HepG2 (cell line): ENCODE measurements around the gene ALPI. TPM values are rescaled to one million over a fixed set of nuclear protein-coding genes. Genes with fewer than 3 reads are reported as not detected.

Source experiments
- CEBPZ ChIP-seq: IDR thresholded peaks from 2 replicates; pipeline ENCODE4 v1.6.1; 2012; ENCODE audit warnings: low read length, improper control_type of control experiment
- CENPX ChIP-seq: sonication (generic); formaldehyde crosslinking; IDR thresholded peaks from 2 replicates; pipeline ENCODE4 v1.9.0; 2021; ENCODE audit warnings: mild to moderate bottlenecking, missing genetic modification reagents, moderate library complexity
- DMTF1 ChIP-seq: sonication (generic); formaldehyde crosslinking; IDR thresholded peaks from 2 replicates; pipeline ENCODE4 v1.4.0; 2020; ENCODE audit warnings: mild to moderate bottlenecking, missing genetic modification reagents
- GLMP ChIP-seq: sonication (generic); formaldehyde crosslinking; IDR thresholded peaks from 2 replicates; pipeline ENCODE4 v1.9.0; 2021; ENCODE audit warnings: missing genetic modification reagents, mild to moderate bottlenecking, borderline replicate concordance
- HDAC1 ChIP-seq: sonication (generic); formaldehyde crosslinking; IDR thresholded peaks from 2 replicates; pipeline ENCODE4 v1.5.1; 2020; ENCODE audit warnings: mild to moderate bottlenecking, missing genetic modification reagents
- LCORL ChIP-seq, 2 experiments: fragments of 450-650 bp in 1 of 2; sonication (generic) in 1 of 2; formaldehyde crosslinking in 1 of 2; IDR thresholded peaks; 2 replicates each; pipeline versions ENCODE4 v1.5.0 to v1.6.1; 2017 to 2020; ENCODE audit warnings: antibody characterized with exemption in 1 of 2, missing genetic modification reagents in 1 of 2
- PRDM10 ChIP-seq: sonication (generic); formaldehyde crosslinking; IDR thresholded peaks from 2 replicates; pipeline ENCODE4 v1.4.0; 2020; ENCODE audit warnings: low read depth, missing genetic modification reagents
- ZMAT3 ChIP-seq: sonication (generic); formaldehyde crosslinking; conservative IDR thresholded peaks from 2 replicates; pipeline ENCODE4 v1.7.0; 2021; ENCODE audit warnings: missing genetic modification reagents
- ZNF512B ChIP-seq: sonication (generic); formaldehyde crosslinking; IDR thresholded peaks from 2 replicates; pipeline ENCODE4 v1.5.1; 2020; ENCODE audit warnings: missing genetic modification reagents, mild to moderate bottlenecking, borderline replicate concordance
- ZNF770 ChIP-seq: sonication (generic); formaldehyde crosslinking; IDR thresholded peaks from 2 replicates; pipeline ENCODE4 v1.5.0; 2020; ENCODE audit warnings: mild to moderate bottlenecking, missing genetic modification reagents
- polyA plus RNA-seq, 8 experiments: library from polyadenylated mRNA; depleted of rRNA in 3 of 8; stranded (reverse) in 7 of 8; unstranded in 1 of 8; fragments of >200 nt; fragmentation: Illumina TruSeq in 4 of 8; extraction: Trizol in 4 of 8; gene quantifications; 2 replicates each; pipeline versions ENCODE4 v1.2.1 to v1.2.3, GENCODE V29; 2011 to 2016; ENCODE audit warnings: low read depth in 4 of 8, missing spikeins in 1 of 8, mixed read lengths in 1 of 8; ENCODE audit not compliant: insufficient read depth in 1 of 8
- total RNA-seq, 5 experiments: library from RNA; depleted of rRNA; stranded (reverse); fragments of >200 nt; fragmentation: Illumina TruSeq; extraction: Trizol; gene quantifications; 2 replicates each; pipeline ENCODE4 v1.2.3, GENCODE V29; 2016; ENCODE audit warnings: low read depth in 1 of 5

ALPI gene
- total and polyA plus RNA-seq, 2 of the 13 experiments (the other 11 are each of a cell fraction or from before 2014, with no cell fraction given), result not detected

- no peak for TF ChIP-seq CEBPZ
- no peak for TF ChIP-seq ZNF512B (CRISPR knock-in tag)
- TF ChIP-seq DMTF1 (CRISPR knock-in tag), result no peak
- TF ChIP-seq PRDM10 (CRISPR knock-in tag), result no peak
- TF ChIP-seq GLMP (CRISPR knock-in tag), result no peak
- no peak for TF ChIP-seq HDAC1 (CRISPR knock-in tag)
- no peak for TF ChIP-seq LCORL (IDR thresholded peaks at IDR 0.05)
- 0 out of 2 replicates have a peak, but pooled peaks have one; percentile 18 for TF ChIP-seq LCORL (CRISPR knock-in tag; IDR thresholded peaks at IDR 0.05)
- 0 out of 2 replicates have a peak, but pooled peaks have one; percentile 36 for TF ChIP-seq ZMAT3 (CRISPR knock-in tag)
- TF ChIP-seq ZNF770, result no peak
- no peak for TF ChIP-seq CENPX (CRISPR knock-in tag)
Measured at GRCh38 chr2:232502911-232503808, 47.2 kb downstream of the ALPI start (continued).
